Memory B cell (primary cell): ENCODE data around the gene CDK17.
"Not testable (repeated sequence)": the region's sequence is repeated elsewhere in the genome, so short reads cannot be mapped to it uniquely, and the experiment has no call there.

Experiments used
- ATAC-seq: fragments of 150-1000 bp; cut with Tn5 transposase; 2 replicates; pipeline ENCODE4 v1.10.0; 2021; ENCODE audit warnings: low read depth, mild to moderate bottlenecking, moderate library complexity
- DNase-seq, 2 donors: peaks; one replicate each; pipeline ENCODE4 v3.0.0; 2022; ENCODE audit warnings: low spot score in 2 of 2
- H3K27ac Mint-ChIP-seq: one replicate; pipeline ENCODE4 v1.8.0; 2022; ENCODE audit warnings: mild to moderate bottlenecking, moderate library complexity, mixed read lengths
- H3K27me3 Mint-ChIP-seq: one replicate; pipeline ENCODE4 v1.8.0; 2022; ENCODE audit warnings: mixed read lengths
- H3K36me3 Mint-ChIP-seq: one replicate; pipeline ENCODE4 v1.8.0; 2022; ENCODE audit warnings: mild to moderate bottlenecking, mixed read lengths
- H3K4me1 Mint-ChIP-seq: one replicate; pipeline ENCODE4 v1.8.0; 2022; ENCODE audit warnings: mixed read lengths
- H3K4me3 Mint-ChIP-seq: one replicate; pipeline ENCODE4 v1.8.0; 2022; ENCODE audit warnings: mild to moderate bottlenecking, moderate library complexity, mixed read lengths
- H3K9me3 Mint-ChIP-seq: one replicate; pipeline ENCODE4 v1.8.0; 2022; ENCODE audit warnings: mixed read lengths

The CDK17 gene

DNA sequence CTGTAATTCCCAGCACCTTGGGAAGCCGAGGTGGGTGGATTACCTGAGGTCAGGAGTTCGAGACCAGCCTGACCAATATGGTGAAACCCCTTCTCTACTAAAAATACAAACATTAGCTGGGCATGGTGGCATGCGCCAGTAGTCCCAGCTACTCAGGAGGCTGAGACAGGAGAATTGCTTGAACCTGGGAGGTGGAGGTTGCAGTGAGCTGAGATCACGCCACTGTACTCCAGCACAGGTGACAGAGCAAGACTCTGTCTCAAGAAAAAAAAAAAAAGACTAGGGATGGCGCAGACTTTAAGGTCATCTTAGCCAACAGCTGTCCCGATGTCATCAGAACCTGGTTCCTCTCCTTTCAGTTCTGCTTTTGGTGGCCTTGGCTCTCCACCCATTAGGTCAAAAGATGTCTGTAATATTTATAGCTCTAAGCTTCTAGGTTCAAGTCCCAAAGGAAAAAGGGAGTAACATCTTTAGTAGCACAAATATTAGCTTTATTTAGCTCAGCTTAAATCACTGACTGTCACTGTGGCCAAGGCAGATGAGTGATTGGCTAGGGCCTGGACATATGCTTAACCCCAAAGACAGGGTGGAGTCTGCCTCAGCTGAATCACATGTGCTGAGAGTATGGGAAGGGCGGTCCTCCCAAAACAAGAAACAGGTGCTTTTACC is 7.3 kb upstream of the CDK17 start:
- peak; percentile 90 for ATAC-seq

DNA sequence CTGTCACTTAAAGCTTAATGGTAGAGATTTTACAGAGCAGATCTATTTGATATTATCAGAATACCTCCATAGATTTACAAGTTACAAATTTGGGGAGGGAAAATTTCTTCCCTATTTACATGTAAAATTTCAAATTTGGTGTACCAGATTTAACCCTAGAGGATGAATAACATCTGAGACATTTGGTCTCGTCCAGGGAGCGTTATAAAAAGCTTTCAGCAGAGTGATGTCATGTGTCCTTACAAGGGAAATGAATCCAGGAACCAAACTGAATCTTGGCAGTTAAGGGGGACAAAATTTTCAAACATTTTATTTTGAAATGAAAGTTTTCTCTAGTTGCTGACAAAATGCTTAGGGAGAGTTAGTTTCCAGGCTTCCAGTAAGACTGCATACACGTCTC is 4.5 kb upstream of the CDK17 start:
- Mint-ChIP-seq H3K4me1 (peaks cover 26% of the 10 kb centered on the region), H3K4me3 (no peak overlapping the region), H3K27me3 (no peaks in the 10 kb centered on the region), H3K9me3 (no peaks in the 10 kb centered on the region), H3K27ac (no peak overlapping the region), H3K36me3 (no peaks in the 10 kb centered on the region)
- ATAC-seq (no peak), DNase-seq (no peak)

More for the DNA sequence above, 7.3 kb upstream of the CDK17 start:
- not testable (repeated sequence) for H3K9me3 Mint-ChIP-seq, H3K27me3 Mint-ChIP-seq, H3K36me3 Mint-ChIP-seq
- H3K4me1 Mint-ChIP-seq = peaks cover 22% of the 10 kb centered on the region
- peak overlapping the region; percentile 93 for H3K27ac Mint-ChIP-seq
- H3K4me3 Mint-ChIP-seq = peak overlapping the region; percentile 33
- DNase-seq = peak; percentile 32 to 55

DNA sequence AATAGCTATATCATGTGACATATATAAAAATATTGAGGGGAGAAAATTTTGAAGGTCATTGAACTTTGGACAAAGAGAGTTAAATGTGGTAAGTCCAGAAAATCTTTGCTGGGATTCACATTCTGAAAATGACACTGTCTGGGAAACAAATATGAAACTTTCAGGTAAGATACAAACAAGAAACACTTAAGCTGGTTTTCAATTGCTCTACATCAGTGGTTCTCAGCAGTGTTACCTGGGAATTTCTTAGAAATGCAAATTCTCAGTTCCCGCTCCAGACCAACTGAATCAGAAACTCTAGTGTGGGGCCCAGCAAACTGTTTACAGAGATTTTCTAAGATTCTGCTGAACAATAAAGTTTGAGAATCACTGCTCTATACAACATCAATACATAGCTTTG is 3.6 kb upstream of the CDK17 start:
- H3K36me3 Mint-ChIP-seq = no peaks in the 10 kb centered on the region
- H3K27ac Mint-ChIP-seq = no peak overlapping the region
- ATAC-seq = no peak
- DNase-seq = no peak
- H3K9me3 Mint-ChIP-seq = no peaks in the 10 kb centered on the region
- peaks cover 28% of the 10 kb centered on the region for H3K4me1 Mint-ChIP-seq
- no peaks in the 10 kb centered on the region for H3K27me3 Mint-ChIP-seq
- no peak overlapping the region for H3K4me3 Mint-ChIP-seq

DNA sequence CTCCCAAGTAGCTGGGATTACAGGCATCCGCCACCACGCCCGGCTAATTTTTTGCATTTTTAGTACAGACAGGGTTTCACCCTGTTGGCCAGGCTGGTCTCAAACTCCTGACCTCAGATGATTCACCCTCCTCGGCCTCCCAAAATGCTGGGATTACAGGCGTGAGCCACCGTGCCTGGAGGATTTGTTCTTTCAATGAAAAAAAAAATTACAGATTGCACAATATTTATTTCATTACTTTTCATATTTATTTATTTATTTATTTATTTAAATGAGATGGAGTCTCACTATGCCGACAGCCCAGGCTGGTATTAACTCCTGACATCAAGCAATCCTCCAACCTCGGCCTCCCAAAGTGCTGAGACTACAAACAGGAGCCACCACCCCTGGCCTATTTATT is 2.3 kb upstream of the CDK17 start:
- not testable (repeated sequence) for H3K9me3 Mint-ChIP-seq

DNA sequence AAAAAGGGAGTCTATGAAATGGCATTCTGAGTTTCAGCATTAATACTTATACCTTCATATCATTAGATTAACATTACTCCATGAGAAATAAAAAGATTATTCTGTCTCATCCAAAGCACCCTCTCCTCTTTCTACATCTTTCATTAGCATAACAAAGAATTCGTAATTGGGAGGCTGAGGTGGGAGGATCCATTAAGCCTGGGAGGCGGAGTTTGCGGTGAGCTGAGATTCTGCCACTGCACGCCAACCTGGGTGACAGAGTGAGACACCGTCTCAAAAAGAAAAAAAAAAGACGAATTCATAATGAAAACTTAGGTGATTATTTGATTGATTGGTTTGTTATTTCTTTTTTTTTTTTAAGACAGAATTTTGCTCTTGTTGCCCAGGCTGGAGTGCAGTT is 1.8 kb upstream of the CDK17 start:
- H3K36me3 Mint-ChIP-seq = no peaks in the 10 kb centered on the region
- no peak overlapping the region for H3K27ac Mint-ChIP-seq
- H3K4me3 Mint-ChIP-seq = no peak overlapping the region
- no peaks in the 10 kb centered on the region for H3K27me3 Mint-ChIP-seq
- ATAC-seq (no peak), DNase-seq (no peak)
- H3K9me3 Mint-ChIP-seq = no peaks in the 10 kb centered on the region
- peaks cover 27% of the 10 kb centered on the region for H3K4me1 Mint-ChIP-seq

More for the DNA sequence above, 2.3 kb upstream of the CDK17 start:
- peaks cover 26% of the 10 kb centered on the region for H3K4me1 Mint-ChIP-seq
- not testable (repeated sequence) for H3K27me3 Mint-ChIP-seq, DNase-seq, H3K27ac Mint-ChIP-seq, H3K4me3 Mint-ChIP-seq, H3K36me3 Mint-ChIP-seq, ATAC-seq

DNA sequence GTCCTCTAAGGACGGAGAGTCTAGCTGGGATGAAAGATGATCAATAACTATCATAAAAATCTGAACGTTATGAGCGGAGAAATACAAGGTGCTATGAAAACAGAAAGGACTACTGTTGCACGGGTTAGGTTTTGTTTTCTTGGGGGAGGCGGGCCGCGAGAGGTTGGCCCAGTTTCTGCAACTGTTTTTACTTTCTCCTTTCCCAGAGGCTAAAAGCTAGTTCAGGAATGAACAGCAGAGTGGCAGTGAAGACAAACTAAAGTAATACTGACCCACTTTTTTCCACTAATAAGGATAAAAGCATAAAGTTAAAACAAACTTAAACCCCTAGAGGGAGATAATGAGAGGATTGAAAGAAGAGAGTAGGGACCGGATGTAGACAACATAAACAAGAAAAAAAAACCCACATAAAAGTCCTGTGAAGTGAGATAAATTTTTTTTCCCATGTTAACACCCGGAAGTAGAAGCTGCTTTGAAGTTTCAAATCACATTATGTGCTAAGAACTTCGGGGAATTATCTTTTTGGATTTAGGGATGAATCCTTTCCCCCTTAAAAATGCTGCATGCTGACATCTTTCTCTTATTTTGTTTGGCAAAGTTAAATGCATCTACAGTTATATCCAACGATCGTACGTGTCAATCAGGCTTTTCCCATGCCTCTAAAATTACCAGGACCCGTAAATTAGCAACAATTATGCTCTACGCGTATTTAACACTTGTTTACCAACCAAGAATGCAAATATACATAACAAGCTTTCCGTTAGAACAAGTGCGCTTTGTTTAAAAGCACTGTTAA is 1.0 kb upstream of the CDK17 start:
- Mint-ChIP-seq H3K9me3 (no peaks in the 10 kb centered on the region), H3K36me3 (no peaks in the 10 kb centered on the region), H3K4me1 (peaks cover 26% of the 10 kb centered on the region), H3K4me3 (peak overlapping the region; percentile 96), H3K27me3 (no peaks in the 10 kb centered on the region), H3K27ac (peak overlapping the region; percentile 94)
- ATAC-seq (peak; percentile 18), DNase-seq (peak; percentile 30 to 41)

DNA sequence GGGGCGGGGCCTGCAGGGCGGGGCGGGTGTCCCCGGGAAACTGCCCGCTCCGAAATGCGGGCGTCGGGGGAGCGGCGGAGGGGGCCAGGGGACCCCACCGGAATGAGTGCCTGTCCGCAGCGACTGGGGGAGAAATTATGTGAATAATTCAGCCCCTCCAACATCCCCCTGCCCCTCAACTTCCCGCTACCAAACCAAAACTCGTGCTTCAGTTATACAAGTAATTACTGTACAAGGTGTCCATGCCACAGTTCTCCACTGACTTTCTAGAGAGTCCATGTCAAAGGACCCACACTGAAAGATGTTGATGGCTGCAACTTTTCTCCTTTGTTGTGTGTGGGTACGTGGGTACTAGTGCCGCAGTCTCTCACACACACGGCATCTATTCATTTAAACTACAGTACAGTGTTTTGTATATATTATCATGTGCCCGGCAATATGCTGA is 414 bp upstream of the CDK17 start:
- Mint-ChIP-seq H3K36me3 (no peaks in the 10 kb centered on the region), H3K9me3 (no peaks in the 10 kb centered on the region), H3K27ac (peak overlapping the region; percentile 94), H3K4me1 (peaks cover 26% of the 10 kb centered on the region), H3K27me3 (no peaks in the 10 kb centered on the region), H3K4me3 (peak overlapping the region; percentile 96)
- ATAC-seq (no peak), DNase-seq (no peak)

DNA sequence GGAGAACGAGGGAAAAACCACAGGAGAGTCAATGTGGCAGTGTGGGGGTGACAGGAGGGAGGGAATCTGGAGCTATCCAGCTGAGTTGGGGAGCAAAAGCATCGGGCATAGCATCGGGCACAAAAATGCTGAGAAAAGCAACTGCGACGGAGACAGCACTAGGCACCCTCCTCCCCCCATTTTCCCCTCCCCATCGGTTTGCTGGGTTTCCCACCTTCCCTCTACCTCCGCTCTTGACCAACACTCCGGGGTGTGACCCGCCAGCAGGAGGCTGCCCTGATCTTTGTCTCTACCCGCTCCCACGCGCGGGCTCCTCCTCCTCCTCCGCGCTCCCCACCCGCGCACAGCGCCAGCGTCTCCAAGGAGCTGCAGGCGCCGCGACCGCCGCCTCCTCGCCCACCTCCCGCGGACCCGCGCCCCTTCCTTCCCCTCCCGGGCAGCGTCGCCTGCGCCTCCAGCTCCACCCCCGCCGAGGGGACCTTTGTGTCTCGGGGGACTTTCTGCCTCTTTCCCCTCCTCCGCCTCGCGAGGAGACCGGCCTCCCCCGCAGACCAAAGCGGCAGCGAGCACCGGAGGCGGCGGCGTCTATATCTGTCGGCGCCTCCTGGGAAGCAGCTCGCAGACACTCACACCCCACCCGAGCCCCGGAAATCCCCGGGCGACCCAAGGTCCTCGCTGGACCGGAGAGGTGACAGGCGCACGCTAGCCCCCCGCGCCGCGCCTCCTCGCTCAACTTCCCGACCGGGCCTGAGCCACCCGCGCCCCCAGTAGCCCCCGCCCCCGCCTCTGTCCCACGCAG is 920 bp downstream of the CDK17 start:
- H3K9me3 Mint-ChIP-seq = no peaks in the 10 kb centered on the region
- peak overlapping the region; percentile 94 for H3K27ac Mint-ChIP-seq
- no peaks in the 10 kb centered on the region for H3K36me3 Mint-ChIP-seq
- H3K4me3 Mint-ChIP-seq = peak overlapping the region; percentile 96
- DNase-seq (peak; percentile 68 to 73), ATAC-seq (peak; percentile 43)
- H3K27me3 Mint-ChIP-seq = no peaks in the 10 kb centered on the region
- H3K4me1 Mint-ChIP-seq = peaks cover 29% of the 10 kb centered on the region

DNA sequence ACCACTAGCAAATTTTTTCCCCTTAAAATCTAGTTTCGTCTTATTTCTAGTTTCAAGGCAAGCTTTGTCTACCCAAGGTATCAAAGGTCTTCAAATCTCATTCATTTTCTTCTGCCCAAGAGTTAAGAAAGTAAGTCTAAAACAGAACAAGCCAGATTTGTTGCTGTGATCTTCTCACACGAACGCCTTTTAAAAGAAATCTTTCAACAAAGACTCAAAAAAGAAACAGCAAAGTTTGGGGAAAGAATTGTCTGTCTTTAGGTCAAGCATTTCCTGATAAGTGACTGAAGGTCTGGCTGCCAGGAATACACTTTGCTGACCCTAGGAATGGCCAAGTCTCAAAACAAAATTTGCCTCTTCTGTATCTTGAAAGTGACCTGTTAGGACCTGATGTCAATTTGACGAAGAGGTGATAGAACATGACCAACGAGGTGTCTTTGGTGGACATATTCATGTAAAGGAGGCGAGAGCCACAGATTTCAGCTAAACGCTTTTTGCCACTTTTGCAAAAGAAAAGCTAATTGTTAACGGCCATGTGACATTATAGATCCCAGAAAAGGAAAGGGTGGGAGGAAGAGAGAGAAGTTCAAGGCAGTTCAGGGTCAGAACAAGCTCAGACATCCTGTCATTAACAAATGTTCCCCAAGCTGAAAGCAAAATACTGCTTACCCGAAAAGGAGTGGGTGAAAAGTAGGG is 1.7 kb downstream of the CDK17 start:
- Mint-ChIP-seq H3K36me3 (no peaks in the 10 kb centered on the region), H3K27me3 (no peaks in the 10 kb centered on the region), H3K27ac (peak overlapping the region; percentile 94), H3K4me3 (peak overlapping the region; percentile 96), H3K9me3 (no peaks in the 10 kb centered on the region), H3K4me1 (peaks cover 29% of the 10 kb centered on the region)
- DNase-seq (no peak), ATAC-seq (no peak)

DNA sequence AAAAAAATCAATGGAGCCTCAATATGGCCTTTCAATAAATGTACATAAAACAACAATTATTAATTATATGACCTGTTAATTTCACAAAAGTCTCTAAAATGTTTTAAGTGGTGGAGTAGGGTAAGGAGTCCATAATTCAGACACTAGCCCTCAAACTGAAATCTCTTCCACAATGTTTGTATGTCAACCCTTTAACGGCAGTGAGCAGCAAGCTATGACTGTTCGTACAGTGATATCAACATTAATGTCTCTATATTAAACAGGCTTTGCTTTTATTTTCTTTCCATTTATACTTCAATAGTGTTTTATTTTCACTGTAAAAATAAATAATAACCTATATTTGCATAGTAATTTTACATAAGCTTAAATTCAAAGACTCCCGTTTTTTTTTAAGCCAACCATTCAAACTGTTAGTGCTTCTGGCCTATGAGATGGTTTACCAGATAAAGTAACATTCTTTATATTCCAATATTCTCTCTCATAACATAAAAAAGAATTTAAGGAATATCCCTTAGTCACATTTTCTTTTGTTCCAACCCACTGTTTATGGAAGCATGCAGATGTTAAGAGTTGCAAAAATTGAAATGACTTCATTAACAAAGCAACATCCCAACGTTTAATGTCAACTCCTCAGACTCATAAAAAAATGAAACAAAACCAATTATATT is 2.3 kb downstream of the CDK17 start:
- peak overlapping the region; percentile 94 for H3K27ac Mint-ChIP-seq
- H3K27me3 Mint-ChIP-seq = no peaks in the 10 kb centered on the region
- no peaks in the 10 kb centered on the region for H3K9me3 Mint-ChIP-seq
- H3K4me1 Mint-ChIP-seq = peaks cover 32% of the 10 kb centered on the region
- H3K4me3 Mint-ChIP-seq = peak overlapping the region; percentile 96
- ATAC-seq (no peak), DNase-seq (no peak)
- no peaks in the 10 kb centered on the region for H3K36me3 Mint-ChIP-seq

DNA sequence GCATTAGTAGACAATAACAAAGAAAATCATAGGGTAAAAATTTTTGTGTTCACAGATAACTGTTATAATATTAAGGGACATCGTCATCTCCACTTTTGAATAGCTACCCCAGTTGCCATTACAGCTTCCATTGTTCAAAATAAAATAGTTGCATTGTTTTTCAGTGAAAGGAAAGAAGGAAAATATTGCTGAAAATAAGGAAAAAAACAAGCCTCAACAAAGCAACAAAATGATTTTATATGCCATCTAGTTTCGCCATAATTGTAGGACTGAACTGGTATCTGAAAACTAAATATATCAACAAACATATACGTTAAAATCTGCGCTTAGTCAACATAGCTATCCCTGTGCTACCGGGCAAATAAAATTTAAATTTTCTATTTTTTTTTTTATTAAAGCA is 3.3 kb downstream of the CDK17 start:
- Mint-ChIP-seq H3K9me3 (no peaks in the 10 kb centered on the region), H3K4me1 (peaks cover 34% of the 10 kb centered on the region), H3K27ac (no peak overlapping the region), H3K4me3 (no peak overlapping the region), H3K36me3 (no peaks in the 10 kb centered on the region), H3K27me3 (no peaks in the 10 kb centered on the region)
- DNase-seq = no peak
- ATAC-seq = no peak

DNA sequence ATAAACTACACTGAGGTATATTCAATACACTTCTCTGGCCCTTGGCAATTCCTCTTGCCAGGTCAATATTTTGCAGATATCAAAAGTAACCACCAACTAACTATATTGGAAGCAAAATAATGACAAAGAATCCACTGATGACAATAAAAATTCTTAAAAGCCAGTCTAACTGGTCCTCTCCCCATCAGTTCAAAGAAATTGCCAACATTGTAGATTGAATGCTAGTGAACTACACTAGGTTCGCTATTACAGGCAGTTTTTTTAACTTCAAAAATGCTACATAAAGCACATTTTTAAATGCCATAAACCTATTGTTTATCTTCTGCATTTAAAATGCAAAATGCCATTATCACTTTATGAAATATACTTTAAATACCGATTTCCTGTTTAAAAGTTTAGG is 4.0 kb downstream of the CDK17 start:
- peaks cover 34% of the 10 kb centered on the region for H3K4me1 Mint-ChIP-seq
- H3K27ac Mint-ChIP-seq = no peak overlapping the region
- no peak for ATAC-seq

DNA sequence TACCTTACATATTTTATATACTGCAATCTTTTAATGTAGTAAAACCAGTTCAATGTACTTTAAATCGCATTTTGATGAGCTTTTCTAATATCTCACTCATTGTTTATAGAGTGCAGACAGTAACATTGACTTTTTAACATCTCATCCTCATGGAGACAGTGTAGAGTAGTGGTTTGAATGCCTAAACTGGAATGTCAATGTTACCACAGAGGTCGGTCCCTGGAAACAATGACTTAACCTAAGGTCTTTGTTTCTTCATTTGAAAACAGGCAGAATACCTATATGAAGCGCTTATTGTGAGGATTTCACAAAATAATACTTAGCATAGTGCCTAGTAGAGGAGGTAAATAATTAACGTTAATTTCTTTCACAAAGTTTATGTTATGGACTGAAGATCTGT is 5.0 kb downstream of the CDK17 start:
- Mint-ChIP-seq H3K27ac (no peak overlapping the region), H3K27me3 (no peaks in the 10 kb centered on the region), H3K9me3 (no peaks in the 10 kb centered on the region), H3K36me3 (peaks cover 3% of the 10 kb centered on the region), H3K4me3 (no peak overlapping the region), H3K4me1 (peaks cover 32% of the 10 kb centered on the region)
- DNase-seq (no peak), ATAC-seq (no peak)

More for the DNA sequence above, 4.0 kb downstream of the CDK17 start:
- no peaks in the 10 kb centered on the region for H3K9me3 Mint-ChIP-seq
- no peaks in the 10 kb centered on the region for H3K27me3 Mint-ChIP-seq
- DNase-seq = no peak
- H3K36me3 Mint-ChIP-seq = peaks cover 3% of the 10 kb centered on the region
- no peak overlapping the region for H3K4me3 Mint-ChIP-seq
